B cell (primary cell): ENCODE measurements around the gene ITPRIP. TPM values are rescaled to one million over a fixed set of nuclear protein-coding genes. Genes with fewer than 3 reads are reported as not detected.

Source experiments
- ATAC-seq: fragments of 200-7000 bp; cut with Tn5 transposase; one replicate; pipeline ENCODE4 v1.10.0; 2021; ENCODE audit warnings: low read depth, mild to moderate bottlenecking, moderate number of reproducible peaks, moderate library complexity
- CTCF ChIA-PET: fragments of 350-600 bp; sonication (Branson Sonifier 250); formaldehyde crosslinking; loops from one replicate; lab custom pipeline; 2021; ENCODE audit warnings: antibody characterized with exemption, inconsistent platforms; lab: Charles Lee
- POLR2A ChIA-PET: fragments of 350-600 bp; sonication (Branson Sonifier 250); formaldehyde crosslinking; loops from one replicate; lab custom pipeline; 2021; ENCODE audit warnings: antibody characterized with exemption; lab: Charles Lee
- DNase-seq: peaks from one replicate; pipeline ENCODE4 v3.0.0; 2013
- H2AFZ ChIP-seq: 2 replicates; pipeline ENCODE4 v1.6.1; 2012; ENCODE audit warnings: mild to moderate bottlenecking, low read depth, low read length; ENCODE audit not compliant: insufficient read depth, poor library complexity, severe bottlenecking
- H3K27ac ChIP-seq, 2 donors: 1 replicate in 1 of 2; 2 replicates in 1 of 2; pipeline ENCODE4 v1.5.1; 2012 to 2013; ENCODE audit warnings: low read length in 2 of 2, mild to moderate bottlenecking in 2 of 2, moderate library complexity in 1 of 2
- H3K27me3 ChIP-seq, 4 experiments: fragments of 200-600 bp in 1 of 4; sonication (generic) in 1 of 4; replicated peaks in 1 of 4; 1 replicate in 2 of 4; 2 replicates in 2 of 4; pipeline versions ENCODE4 v1.6.1 to v1.7.0; 2013 to 2016; ENCODE audit warnings: low read length in 3 of 4, mild to moderate bottlenecking in 2 of 4, mixed read lengths in 1 of 4, moderate library complexity in 1 of 4; ENCODE audit not compliant: insufficient read depth in 4 of 4, control insufficient read depth in 3 of 4; ENCODE audit errors: control extremely low read depth in 1 of 4
- H3K36me3 ChIP-seq, 2 experiments: replicated peaks in 1 of 2; 1 replicate in 1 of 2; 2 replicates in 1 of 2; pipeline versions ENCODE4 v1.6.1 to v1.7.1; 2013; ENCODE audit warnings: low read length in 1 of 2; ENCODE audit not compliant: insufficient read depth in 2 of 2, control insufficient read depth in 1 of 2; ENCODE audit errors: control extremely low read depth in 1 of 2, extremely low read depth in 1 of 2
- H3K4me1 ChIP-seq, 2 donors: fragments of 200-600 bp in 1 of 2; sonication (generic) in 1 of 2; 1 replicate in 1 of 2; 2 replicates in 1 of 2; pipeline versions ENCODE4 v1.5.1 to v1.6.1; 2013 to 2017; ENCODE audit warnings: low read length in 2 of 2; ENCODE audit not compliant: control insufficient read depth in 2 of 2, insufficient read depth in 2 of 2
- H3K4me2 ChIP-seq: replicated peaks from 2 replicates; pipeline ENCODE3; 2012; ENCODE audit warnings: mild to moderate bottlenecking, low read depth, low read length; ENCODE audit not compliant: poor library complexity, severe bottlenecking
- H3K4me3 ChIP-seq, 5 experiments: fragments of 200-600 bp in 1 of 5; sonication (generic) in 1 of 5; 1 replicate in 3 of 5; 2 replicates in 2 of 5; pipeline versions ENCODE4 v1.5.1 to v1.7.0; 2011 to 2016; ENCODE audit warnings: low read length in 4 of 5, mild to moderate bottlenecking in 4 of 5, low read depth in 2 of 5, control low read depth in 1 of 5, moderate library complexity in 1 of 5; ENCODE audit not compliant: insufficient read depth in 1 of 5; ENCODE audit errors: control extremely low read depth in 1 of 5, extremely low read depth in 1 of 5
- H3K79me2 ChIP-seq: fragments of 200-600 bp; sonication (generic); one replicate; pipeline ENCODE4 v1.6.0; 2016; ENCODE audit warnings: low read length; ENCODE audit not compliant: control insufficient read depth, insufficient read depth
- H3K9ac ChIP-seq: fragments of 200-600 bp; sonication (generic); 2 replicates; pipeline ENCODE4 v1.6.1; 2017; ENCODE audit warnings: mild to moderate bottlenecking, low read length, moderate library complexity
- H3K9me3 ChIP-seq, 3 donors: one replicate each; pipeline versions ENCODE4 v1.6.1 to v1.7.1; 2013; ENCODE audit warnings: low read length in 2 of 3; ENCODE audit not compliant: control insufficient read depth in 2 of 3, insufficient read depth in 1 of 3; ENCODE audit errors: control extremely low read depth in 1 of 3
- H4K20me1 ChIP-seq: 2 replicates; pipeline ENCODE4 v1.6.0; 2012; ENCODE audit warnings: mild to moderate bottlenecking, low read length; ENCODE audit not compliant: insufficient read depth, control insufficient read depth, poor library complexity, severe bottlenecking
- H3K27ac Mint-ChIP-seq: one replicate; pipeline ENCODE4 v1.8.0; 2021; ENCODE audit warnings: mixed read lengths
- H3K27me3 Mint-ChIP-seq: one replicate; pipeline ENCODE4 v1.8.0; 2021; ENCODE audit warnings: mixed read lengths
- H3K4me1 Mint-ChIP-seq: one replicate; pipeline ENCODE4 v1.8.0; 2021; ENCODE audit warnings: mixed read lengths
- H3K4me3 Mint-ChIP-seq: one replicate; pipeline ENCODE4 v1.8.0; 2021; ENCODE audit warnings: mixed read lengths
- H3K9me3 Mint-ChIP-seq: one replicate; pipeline ENCODE4 v1.8.0; 2022; ENCODE audit warnings: mixed read lengths; ENCODE audit not compliant: insufficient read depth
- EZH2 ChIP-seq: IDR thresholded peaks from 2 replicates; pipeline ENCODE4 v1.6.1; 2012; ENCODE audit warnings: borderline replicate concordance, low read depth, mild to moderate bottlenecking, moderate library complexity, low read length; ENCODE audit not compliant: insufficient read depth, poor library complexity, severe bottlenecking
- WGBS: methylation state at CpG from one replicate; pipeline ENCODE4 v1.1.5; 2013; ENCODE audit warnings: missing lambda C conversion rate; ENCODE audit not compliant: insufficient coverage; 5-methylcytosine and 5-hydroxymethylcytosine counted together
- intact Hi-C: fragments of 100-400 bp; cut with micrococcal nuclease; formaldehyde crosslinking; loops from one replicate; pipeline ENCODE4 v1.10.0; 2022
- polyA plus RNA-seq: library from polyadenylated mRNA; depleted of rRNA; stranded (reverse); fragments of >200 nt; gene quantifications from 2 replicates; pipeline ENCODE4 v1.2.3, GENCODE V29; 2012
- total RNA-seq, 2 donors: library from RNA; stranded (reverse); fragments of 120-200 nt in 1 of 2; gene quantifications; 1 replicate in 1 of 2; 2 replicates in 1 of 2; pipeline versions ENCODE4 v1.2.3 to v1.2.4, GENCODE V29; 2013 to 2022
- TF ChIP-seq, protein P1 (sequence below): fragments of 200-600 bp; IDR thresholded peaks from one replicate; pipeline ENCODE4 v1.8.0; 2022; ENCODE audit warnings: antibody characterized with exemption, mild to moderate bottlenecking

Gene ITPRIP
- total and polyA plus RNA-seq, 2 donors (not counting 1 experiment from before 2014, with no cell fraction given): 22.5 to 28.5 TPM

DNA sequence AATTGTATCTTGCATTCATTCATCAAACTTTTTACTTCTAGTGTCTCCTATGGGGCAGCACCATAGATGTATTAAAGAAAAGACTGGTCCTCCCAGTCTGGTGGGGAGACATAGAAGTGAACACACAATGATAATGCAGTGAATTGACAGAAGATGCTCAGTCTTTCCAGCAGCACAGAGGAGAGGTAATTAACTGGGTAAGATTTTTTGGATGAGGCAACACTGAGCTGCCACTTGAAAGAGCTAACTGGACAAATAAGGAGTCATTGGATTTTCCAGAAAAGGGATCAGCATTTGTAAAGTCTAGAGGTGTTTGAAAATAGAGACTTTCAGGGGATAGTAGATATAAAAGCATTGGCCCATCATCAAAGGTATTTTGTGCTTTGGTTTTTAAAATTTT is 7.2 kb upstream of the ITPRIP start:
- Histone ChIP-seq H3K36me3 (no peaks in the 10 kb centered on the region), H4K20me1 (no peaks in the 10 kb centered on the region), H3K79me2 (no peaks in the 10 kb centered on the region), H3K4me3 (no peak overlapping the region), H3K9me3 (no peaks in the 10 kb centered on the region), H3K27me3 (no peaks in the 10 kb centered on the region), H3K4me2 (no peak overlapping the region), H3K9ac (no peak overlapping the region), H3K27ac (no peak overlapping the region), H3K4me1 (peaks cover 16 to 41% of the 10 kb centered on the region in 2 donors), H2AFZ (no peak overlapping the region)
- ATAC-seq: no peak
- Mint-ChIP-seq H3K9me3 (no peaks in the 10 kb centered on the region), H3K27ac (no peak overlapping the region), H3K4me1 (peaks cover 17% of the 10 kb centered on the region), H3K27me3 (no peaks in the 10 kb centered on the region), H3K4me3 (no peak overlapping the region)
- ChIA-PET CTCF (interaction anchor here (15.7 kb wide), 1 partner anchor 32 kb away, joined by 594 read pairs; no protein-coding TSS in a partner anchor), POLR2A (no interaction called here)
- TF ChIP-seq EZH2: no peak
- TF ChIP-seq, protein P1, sequence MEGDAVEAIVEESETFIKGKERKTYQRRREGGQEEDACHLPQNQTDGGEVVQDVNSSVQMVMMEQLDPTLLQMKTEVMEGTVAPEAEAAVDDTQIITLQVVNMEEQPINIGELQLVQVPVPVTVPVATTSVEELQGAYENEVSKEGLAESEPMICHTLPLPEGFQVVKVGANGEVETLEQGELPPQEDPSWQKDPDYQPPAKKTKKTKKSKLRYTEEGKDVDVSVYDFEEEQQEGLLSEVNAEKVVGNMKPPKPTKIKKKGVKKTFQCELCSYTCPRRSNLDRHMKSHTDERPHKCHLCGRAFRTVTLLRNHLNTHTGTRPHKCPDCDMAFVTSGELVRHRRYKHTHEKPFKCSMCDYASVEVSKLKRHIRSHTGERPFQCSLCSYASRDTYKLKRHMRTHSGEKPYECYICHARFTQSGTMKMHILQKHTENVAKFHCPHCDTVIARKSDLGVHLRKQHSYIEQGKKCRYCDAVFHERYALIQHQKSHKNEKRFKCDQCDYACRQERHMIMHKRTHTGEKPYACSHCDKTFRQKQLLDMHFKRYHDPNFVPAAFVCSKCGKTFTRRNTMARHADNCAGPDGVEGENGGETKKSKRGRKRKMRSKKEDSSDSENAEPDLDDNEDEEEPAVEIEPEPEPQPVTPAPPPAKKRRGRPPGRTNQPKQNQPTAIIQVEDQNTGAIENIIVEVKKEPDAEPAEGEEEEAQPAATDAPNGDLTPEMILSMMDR: no peak
- DNase-seq: no peak
- intact Hi-C loops: loop anchor here (5.0 kb wide), 1 partner anchor 633 kb away; no protein-coding TSS in a partner anchor

GRCh38 chr10:104344219-104344618 is 6.0 kb upstream of the ITPRIP start:
- Histone ChIP-seq H4K20me1 (no peaks in the 10 kb centered on the region), H3K9me3 (no peaks in the 10 kb centered on the region), H3K9ac (no peak overlapping the region), H3K4me3 (no peak overlapping the region), H3K36me3 (no peaks in the 10 kb centered on the region), H3K79me2 (peaks cover 2% of the 10 kb centered on the region), H2AFZ (no peak overlapping the region), H3K27ac (no peak overlapping the region), H3K4me2 (no peak overlapping the region), H3K27me3 (no peaks in the 10 kb centered on the region), H3K4me1 (peaks cover 13 to 39% of the 10 kb centered on the region in 2 donors)
- ATAC-seq: no peak
- Mint-ChIP-seq H3K27ac (no peak overlapping the region), H3K4me3 (no peak overlapping the region), H3K27me3 (no peaks in the 10 kb centered on the region), H3K9me3 (no peaks in the 10 kb centered on the region), H3K4me1 (peaks cover 27% of the 10 kb centered on the region)
- no peak for DNase-seq
- CTCF ChIA-PET: interaction anchor here (1.0 to 15.7 kb wide), 2 partner anchors 30 to 52 kb away, joined by 3 to 594 read pairs; no protein-coding TSS in a partner anchor
- TF ChIP-seq EZH2: no peak
- TF ChIP-seq, protein P1: no peak
- WGBS: no CpG with 5 or more reads among the region's 1 CpG
- intact Hi-C loops: no loop called here
- POLR2A ChIA-PET: no interaction called here
